Endothelial cell of umbilical vein (primary cell): ENCODE results near the gene EIF3D. TPM values are rescaled to one million over a fixed set of nuclear protein-coding genes. Genes with fewer than 3 reads are reported as not detected.

Source experiments
- BruUV-seq: library from RNA; stranded (reverse); fragments of 400-500 nt; replicated peaks from 2 replicates; lab custom pipeline; 2021; lab: Mats Ljungman, UMichigan
- CTCF ChIA-PET: fragments of 300-600, 350-600 bp; sonication (Branson Sonifier 250); formaldehyde crosslinking; loops from one replicate; lab custom pipeline; 2021; ENCODE audit warnings: antibody characterized with exemption, inconsistent platforms; lab: Charles Lee
- POLR2A ChIA-PET: fragments of 300-600, 350-600 bp; sonication (Branson Sonifier 250); formaldehyde crosslinking; loops from one replicate; lab custom pipeline; 2021; ENCODE audit warnings: antibody characterized with exemption, inconsistent platforms; lab: Charles Lee
- DNase-seq: peaks from one replicate; pipeline ENCODE4 v3.0.0-alpha.2; 2011; ENCODE audit warnings: low read depth, low spot score
- FAIRE-seq: peaks from 2 replicates; lab custom pipeline; 2011; peaks lifted over from hg19 to GRCh38; lab: Jason Lieb, UNC
- H2AFZ ChIP-seq: 2 replicates; pipeline ENCODE4 v1.6.0; 2012; ENCODE audit warnings: low read depth, low read length, control low read depth, inconsistent platforms
- H3K27ac ChIP-seq: 2 replicates; pipeline ENCODE4 v1.5.1; 2011; ENCODE audit warnings: low read depth, mild to moderate bottlenecking, control low read depth, low read length, moderate library complexity; ENCODE audit not compliant: insufficient read depth
- H3K27me3 ChIP-seq, 2 experiments: 2 replicates each; pipeline versions ENCODE4 v1.6.0 to v1.6.1; 2011; ENCODE audit warnings: low read length in 2 of 2, mixed read lengths in 1 of 2; ENCODE audit not compliant: control insufficient read depth in 2 of 2, insufficient read depth in 2 of 2
- H3K36me3 ChIP-seq, 2 experiments: 2 replicates in 1 of 2; 3 replicates in 1 of 2; pipeline ENCODE4 v1.5.1; 2011; ENCODE audit warnings: low read length in 2 of 2, mild to moderate bottlenecking in 1 of 2, moderate library complexity in 1 of 2; ENCODE audit not compliant: control insufficient read depth in 2 of 2, insufficient read depth in 2 of 2; ENCODE audit errors: extremely low read depth in 1 of 2
- H3K4me1 ChIP-seq: 3 replicates; pipeline ENCODE4 v1.5.1; 2011; ENCODE audit warnings: mild to moderate bottlenecking, low read length; ENCODE audit not compliant: control insufficient read depth, insufficient read depth; ENCODE audit errors: extremely low read depth
- H3K4me2 ChIP-seq: 2 replicates; pipeline ENCODE4 v1.6.1; 2011; ENCODE audit warnings: low read length, control low read depth, mixed read lengths; ENCODE audit not compliant: insufficient read depth
- H3K4me3 ChIP-seq, 3 experiments: fragments of 200-600 bp in 1 of 3; sonication (generic), shearing (Covaris generic) in 1 of 3; replicated peaks in 1 of 3; 2 replicates each; pipeline ENCODE4 v1.5.1; 2011 to 2016; ENCODE audit warnings: control low read depth in 3 of 3, low read length in 3 of 3, mild to moderate bottlenecking in 2 of 3, inconsistent platforms in 1 of 3, low read depth in 1 of 3, moderate library complexity in 1 of 3; ENCODE audit not compliant: insufficient read depth in 1 of 3
- H3K79me2 ChIP-seq: 2 replicates; pipeline ENCODE4 v1.6.0; 2012; ENCODE audit warnings: low read length, inconsistent platforms; ENCODE audit not compliant: control insufficient read depth, insufficient read depth
- H3K9ac ChIP-seq: replicated peaks from 2 replicates; pipeline ENCODE3; 2011; ENCODE audit warnings: low read length, control low read depth; ENCODE audit not compliant: insufficient read depth; ENCODE audit errors: extremely low read depth
- H3K9me1 ChIP-seq: replicated peaks from 3 replicates; pipeline ENCODE4 v1.6.0; 2011; ENCODE audit warnings: mild to moderate bottlenecking, low read length; ENCODE audit not compliant: control insufficient read depth, insufficient read depth; ENCODE audit errors: extremely low read depth
- H3K9me3 ChIP-seq: replicated peaks from 2 replicates; pipeline ENCODE4 v1.5.1; 2012; ENCODE audit warnings: low read length, inconsistent platforms; ENCODE audit not compliant: control insufficient read depth, insufficient read depth
- H4K20me1 ChIP-seq: replicated peaks from 2 replicates; pipeline ENCODE3; 2011; ENCODE audit warnings: mild to moderate bottlenecking, low read length; ENCODE audit not compliant: control insufficient read depth, insufficient read depth; ENCODE audit errors: extremely low read depth
- CTCF ChIP-seq, 2 donors: IDR thresholded peaks; 1 replicate in 1 of 2; 2 replicates in 1 of 2; pipeline ENCODE4 v1.5.1; 2011; ENCODE audit warnings: low read length in 2 of 2, mild to moderate bottlenecking in 2 of 2, moderate library complexity in 2 of 2, control low read depth in 1 of 2, inconsistent platforms in 1 of 2, low read depth in 1 of 2; ENCODE audit not compliant: insufficient read depth in 1 of 2; ENCODE audit errors: extremely low read depth in 1 of 2
- EZH2 ChIP-seq: IDR thresholded peaks from 2 replicates; pipeline ENCODE4 v1.6.1; 2012; ENCODE audit warnings: borderline replicate concordance, low read depth, mild to moderate bottlenecking, moderate library complexity, low read length, inconsistent platforms; ENCODE audit not compliant: severe bottlenecking
- FOS ChIP-seq: IDR thresholded peaks from 2 replicates; pipeline ENCODE4 v1.6.1; 2011; ENCODE audit warnings: mild to moderate bottlenecking, low read length, moderate library complexity, borderline replicate concordance; ENCODE audit not compliant: insufficient read depth
- GATA2 ChIP-seq: IDR thresholded peaks from 2 replicates; pipeline ENCODE4 v1.7.0; 2011; ENCODE audit warnings: low read depth, mild to moderate bottlenecking, moderate library complexity, mixed read lengths, low read length; ENCODE audit not compliant: insufficient read length, insufficient read depth
- JUN ChIP-seq: IDR thresholded peaks from 2 replicates; pipeline ENCODE4 v1.6.1; 2011; ENCODE audit warnings: borderline replicate concordance, low read depth; ENCODE audit not compliant: insufficient read length, insufficient read depth
- MYC ChIP-seq: IDR thresholded peaks from one replicate; pipeline ENCODE4 v1.6.1; 2011; ENCODE audit warnings: mild to moderate bottlenecking, low read depth, low read length
- POLR2A ChIP-seq: IDR thresholded peaks from 2 replicates; pipeline ENCODE4 v1.6.1; 2012; ENCODE audit warnings: low read depth, mild to moderate bottlenecking, control low read depth, low read length
- POLR2AphosphoS5 ChIP-seq: IDR thresholded peaks from 2 replicates; pipeline ENCODE4 v1.6.1; 2012; ENCODE audit warnings: low read depth, mild to moderate bottlenecking, control low read depth, low read length, moderate library complexity; ENCODE audit not compliant: insufficient read depth
- dilution Hi-C: fragments of 300-500 bp; cut with MboI; formaldehyde crosslinking; loops from one replicate; pipeline ENCODE4 v1.15.0; 2019; ENCODE audit warnings: low sequenced_read_pairs; ENCODE audit not compliant: extremely low pct_ligation_motif_present
- intact Hi-C: fragments of 100-400 bp; cut with micrococcal nuclease; formaldehyde crosslinking; loops from one replicate; pipeline ENCODE4 v1.10.0; 2022
- polyA plus RNA-seq, 4 experiments: library from polyadenylated mRNA; depleted of rRNA in 3 of 4; stranded (reverse) in 3 of 4; unstranded in 1 of 4; fragments of >200 nt; gene quantifications; 2 replicates each; pipeline versions ENCODE4 v1.2.1 to v1.2.3, GENCODE V29; 2011 to 2012; ENCODE audit warnings: missing spikeins in 1 of 4
- total RNA-seq: library from RNA; stranded (reverse); gene quantifications from 2 replicates; pipeline ENCODE4 v1.2.3, GENCODE V29; 2021
- TF ChIP-seq, protein P1 (sequence below): IDR thresholded peaks from 2 replicates; pipeline ENCODE4 v1.6.1; 2011; ENCODE audit not compliant: insufficient read depth, insufficient read length

Gene EIF3D
- total and polyA plus RNA-seq, 2 donors (not counting 3 experiments of a cell fraction or from before 2014, with no cell fraction given) = 201 to 413 TPM

DNA sequence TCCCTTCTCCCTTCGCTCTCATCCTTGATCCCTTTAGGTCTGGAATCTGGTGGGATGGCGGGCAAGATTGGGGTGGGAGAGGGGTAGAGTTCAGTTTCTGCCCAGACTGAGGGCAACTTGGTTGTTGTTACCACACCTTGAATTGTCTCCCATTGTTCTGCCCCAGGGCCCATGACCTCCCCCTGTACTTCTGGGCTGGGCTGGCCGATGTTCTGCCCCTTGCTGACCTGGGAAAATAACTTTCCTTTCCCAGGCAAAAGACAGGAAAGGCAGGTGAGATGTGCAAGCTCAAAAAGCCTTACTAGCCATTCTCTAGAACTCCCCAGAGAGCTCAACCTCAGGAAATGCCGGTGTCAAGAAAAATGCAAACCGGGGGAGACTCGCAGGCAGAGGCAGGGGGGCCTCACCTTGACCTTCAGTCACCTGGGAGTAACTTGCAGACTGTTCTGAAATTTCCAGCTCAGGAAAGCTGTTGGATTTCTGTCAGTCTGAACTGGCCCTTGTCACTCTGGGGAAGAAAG is 32.4 kb upstream of the EIF3D start:
- DNase-seq = no peak
- Histone ChIP-seq H2AFZ (no peak overlapping the region), H3K9ac (no peak overlapping the region), H3K4me3 (no peak overlapping the region), H3K4me1 (peaks cover 9% of the 10 kb centered on the region), H3K27me3 (peaks cover 3 to 7% of the 10 kb centered on the region in 2 experiments), H3K9me1 (no peaks in the 10 kb centered on the region), H3K9me3 (no peaks in the 10 kb centered on the region), H3K79me2 (no peaks in the 10 kb centered on the region), H4K20me1 (no peaks in the 10 kb centered on the region), H3K27ac (no peak overlapping the region), H3K4me2 (no peak overlapping the region), H3K36me3 (no peaks in the 10 kb centered on the region)
- ChIA-PET POLR2A (no interaction called here), CTCF (interaction anchor here (0.7 to 1.4 kb wide), 3 partner anchors 7 to 295 kb away, joined by 3 to 4 read pairs (median 3); no protein-coding TSS in a partner anchor)
- BruUV-seq = no TSS peak
- no peak for FAIRE-seq
- intact Hi-C loops = loop anchor here (10.0 kb wide), 1 partner anchor 423 kb away; no protein-coding TSS in a partner anchor
- TF ChIP-seq MYC = no peak
- TF ChIP-seq, protein P1, sequence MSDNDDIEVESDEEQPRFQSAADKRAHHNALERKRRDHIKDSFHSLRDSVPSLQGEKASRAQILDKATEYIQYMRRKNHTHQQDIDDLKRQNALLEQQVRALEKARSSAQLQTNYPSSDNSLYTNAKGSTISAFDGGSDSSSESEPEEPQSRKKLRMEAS = no peak
- no peak for TF ChIP-seq CTCF (IDR thresholded peaks at IDR 0.05; ENCODE audit: extremely low read depth in 1 of 2, insufficient read depth in 1 of 2, low read depth in 1 of 2, low read length in 2 of 2)
- no peak for TF ChIP-seq POLR2A
- no peak for TF ChIP-seq EZH2
- no peak for TF ChIP-seq FOS
- TF ChIP-seq POLR2AphosphoS5 = no peak
- no peak for TF ChIP-seq GATA2
- TF ChIP-seq JUN = no peak
- dilution Hi-C loops = no loop called here
